CD4-positive, alpha-beta memory T cell (primary cell): ENCODE data around the gene SLC35A3. TPM values are rescaled to one million over a fixed set of nuclear protein-coding genes. Genes with fewer than 3 reads are reported as not detected.
A peak's percentile ranks its signal among the peaks of the same experiment; 100 is the strongest.

Experiments used
- CTCF ChIA-PET: fragments of 350-600 bp; sonication (Branson Sonifier 250); formaldehyde crosslinking; loops from one replicate; lab custom pipeline; 2021; ENCODE audit warnings: inconsistent platforms; ENCODE audit not compliant: partially characterized antibody; lab: Charles Lee
- POLR2A ChIA-PET: fragments of 350-600 bp; sonication (Branson Sonifier 250); formaldehyde crosslinking; loops from one replicate; lab custom pipeline; 2021; ENCODE audit not compliant: partially characterized antibody; lab: Charles Lee
- DNase-seq, 5 donors: peaks; one replicate each; pipeline versions ENCODE4 v3.0.0 to v3.0.0-alpha.2; 2020 to 2022; ENCODE audit warnings: mixed read lengths in 1 of 5
- H3K27ac ChIP-seq: one replicate; pipeline ENCODE4 v1.7.0; 2013; ENCODE audit warnings: low read depth, low read length
- H3K27me3 ChIP-seq: 2 replicates; pipeline ENCODE4 v1.7.0; 2013; ENCODE audit warnings: mild to moderate bottlenecking, low read length, moderate library complexity; ENCODE audit not compliant: insufficient read depth
- H3K36me3 ChIP-seq: 2 replicates; pipeline ENCODE4 v1.7.0; 2013; ENCODE audit warnings: mild to moderate bottlenecking, low read length, moderate library complexity; ENCODE audit not compliant: insufficient read depth
- H3K4me1 ChIP-seq: 2 replicates; pipeline ENCODE4 v1.7.0; 2013; ENCODE audit warnings: mild to moderate bottlenecking, low read length, moderate library complexity; ENCODE audit not compliant: insufficient read depth
- H3K4me3 ChIP-seq, 2 donors: one replicate each; pipeline ENCODE4 v1.7.0; 2013; ENCODE audit warnings: low read length in 2 of 2, mild to moderate bottlenecking in 1 of 2
- H3K9me3 ChIP-seq, 2 donors: one replicate each; pipeline ENCODE4 v1.7.0; 2013; ENCODE audit warnings: low read length in 2 of 2, control low read depth in 1 of 2; ENCODE audit not compliant: control insufficient read depth in 1 of 2
- H3K27ac Mint-ChIP-seq, 7 donors: one replicate each; pipeline ENCODE4 v1.8.0; 2020 to 2021; ENCODE audit warnings: mixed read lengths in 7 of 7, mild to moderate bottlenecking in 6 of 7, inconsistent platforms in 3 of 7, moderate library complexity in 3 of 7
- H3K27me3 Mint-ChIP-seq, 2 donors: one replicate each; pipeline ENCODE4 v1.8.0; 2020 to 2021; ENCODE audit warnings: mixed read lengths in 2 of 2
- H3K36me3 Mint-ChIP-seq, 2 donors: one replicate each; pipeline ENCODE4 v1.8.0; 2020 to 2021; ENCODE audit warnings: mixed read lengths in 2 of 2, inconsistent platforms in 1 of 2, mild to moderate bottlenecking in 1 of 2
- H3K4me1 Mint-ChIP-seq, 4 donors: one replicate each; pipeline ENCODE4 v1.8.0; 2020 to 2021; ENCODE audit warnings: mixed read lengths in 4 of 4, mild to moderate bottlenecking in 1 of 4
- H3K4me3 Mint-ChIP-seq, 8 donors: one replicate each; pipeline ENCODE4 v1.8.0; 2020 to 2021; ENCODE audit warnings: mixed read lengths in 8 of 8, mild to moderate bottlenecking in 7 of 8, moderate library complexity in 6 of 8, inconsistent platforms in 3 of 8
- H3K9me3 Mint-ChIP-seq, 8 donors: one replicate each; pipeline ENCODE4 v1.8.0; 2020 to 2021; ENCODE audit warnings: mixed read lengths in 8 of 8, mild to moderate bottlenecking in 5 of 8, inconsistent platforms in 3 of 8, moderate library complexity in 1 of 8
- intact Hi-C: fragments of 100-400 bp; cut with micrococcal nuclease; formaldehyde crosslinking; loops from one replicate; pipeline ENCODE4 v1.15.1; 2023
- polyA plus RNA-seq, 2 donors: library from polyadenylated mRNA; unstranded; fragments of 300-500 nt; fragmentation: Illumina TruSeq; gene quantifications; one replicate each; pipeline ENCODE4 v1.2.3, GENCODE V29; 2021
- total RNA-seq, 2 experiments: library from RNA; stranded (reverse); gene quantifications; one replicate each; pipeline ENCODE4 v1.2.3, GENCODE V29; 2021

The SLC35A3 gene
- total RNA-seq = 10 to 100 TPM; 26.6 to 31.5 TPM
- polyA plus RNA-seq = 10 to 100 TPM in 1 of 2 donors, 1 to 10 TPM in 1; 9.0 to 10.3 TPM

DNA sequence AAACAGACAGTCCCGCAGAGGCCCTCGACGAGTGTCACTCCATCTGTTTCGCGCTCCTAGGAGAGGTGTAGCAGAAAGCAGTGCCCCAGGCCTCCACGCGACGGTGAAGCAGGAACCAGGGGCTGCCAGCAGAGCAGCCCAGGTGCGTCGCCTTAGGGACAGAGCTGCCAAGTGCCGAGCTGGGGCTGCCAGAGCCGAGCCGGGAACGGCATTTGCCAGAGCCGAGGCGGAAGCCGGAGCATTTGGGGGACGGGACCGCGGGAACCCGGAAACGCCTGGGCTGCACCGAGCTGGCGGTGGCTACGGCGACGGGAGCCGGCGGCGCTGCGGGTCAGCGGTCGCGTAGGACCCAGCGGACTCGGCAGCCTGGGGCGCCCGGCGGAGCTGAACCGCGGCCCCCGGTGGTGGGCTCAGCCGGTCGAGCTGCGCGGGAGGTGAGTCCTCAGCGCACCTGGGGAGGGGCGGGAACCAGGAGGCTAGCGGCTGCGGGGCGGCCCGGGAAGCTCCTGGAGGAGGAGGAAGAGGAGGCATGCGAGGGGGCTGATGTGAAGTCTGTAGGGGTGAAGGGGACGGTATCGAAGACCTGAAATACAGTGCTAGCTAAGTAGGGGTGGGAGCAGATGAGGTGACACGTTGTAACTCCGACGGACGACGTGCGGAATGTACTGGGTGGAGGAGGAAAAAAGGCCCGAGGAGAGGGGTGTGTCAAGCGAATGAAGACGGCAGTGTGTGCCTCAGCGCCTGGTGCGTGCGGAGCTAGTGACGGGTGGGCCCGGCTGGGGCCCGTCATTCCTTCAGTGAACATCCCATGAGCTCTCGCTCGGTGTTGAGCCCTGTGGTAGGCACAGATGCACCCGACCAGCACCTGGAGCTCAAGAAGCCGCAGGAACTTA lies at the start of gene SLC35A3:
TSS of gene SLC35A3 (plus strand) at position 268 of the 893 bp plus-strand sequence. CDS start 23,559 bp downstream, outside the sequence.
- H3K9me3 Mint-ChIP-seq = no peaks in the 10 kb centered on the region
- POLR2A ChIA-PET = interaction anchor here (0.6 to 2.2 kb wide), 17 partner anchors 21 to 1268 kb away, joined by 3 to 41 read pairs (median 3); partner anchors contain the start of genes AGL, DBT, EXTL2 and SASS6
- H3K27me3 ChIP-seq = no peaks in the 10 kb centered on the region
- H3K27me3 Mint-ChIP-seq = no peaks in the 10 kb centered on the region
- peak within 1 kb of the TSS; percentile 75 for H3K27ac ChIP-seq
- peak within 1 kb of the TSS; percentile 31 to 74 for H3K4me3 ChIP-seq
- H3K36me3 Mint-ChIP-seq = peaks cover under 1 to 15% of the 10 kb centered on the region in 2 donors
- H3K4me3 Mint-ChIP-seq = peak within 1 kb of the TSS; percentile 99 to 100 (median 100)
- CTCF ChIA-PET = interaction anchor here (0.9 to 1.5 kb wide), 3 partner anchors 8 to 296 kb away, joined by 3 to 8 read pairs (median 5); partner anchors contain the start of gene RTCA
- DNase-seq = peak; percentile 75 to 82 (median 78)
- peaks cover 34% of the 10 kb centered on the region for H3K4me1 ChIP-seq
- H3K9me3 ChIP-seq = no peaks in the 10 kb centered on the region
- H3K27ac Mint-ChIP-seq = peak within 1 kb of the TSS; percentile 91 to 100 (median 98)
- intact Hi-C loops = loop anchor here (1.0 to 2.0 kb wide), 3 partner anchors 68 to 163 kb away; partner anchors contain the start of genes AGL and TRMT13
- peaks cover 16 to 47% (median 32%) of the 10 kb centered on the region in 4 donors for H3K4me1 Mint-ChIP-seq
- no peaks in the 10 kb centered on the region for H3K36me3 ChIP-seq

DNA sequence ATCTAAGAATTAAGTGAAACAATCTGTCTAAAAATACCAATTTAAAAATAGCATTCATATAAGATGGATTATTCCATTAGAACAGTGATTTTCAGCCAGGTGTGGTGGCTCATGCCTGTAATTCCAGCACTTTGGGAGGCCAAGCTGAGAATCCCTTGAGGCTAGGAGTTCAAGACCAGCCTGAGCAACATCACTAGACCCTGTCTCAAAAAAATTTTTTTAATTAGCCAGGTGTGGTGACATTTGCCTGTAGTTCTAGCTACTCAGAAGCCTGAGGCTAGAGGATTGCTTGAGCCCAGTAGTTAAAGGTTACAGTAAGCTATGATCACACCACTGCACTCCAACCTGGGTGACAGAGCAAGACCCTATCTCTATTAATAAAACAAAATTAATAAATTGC lies 35.0 kb upstream of the SLC35A3 start:
- Histone ChIP-seq H3K36me3 (no peaks in the 10 kb centered on the region), H3K27me3 (no peaks in the 10 kb centered on the region), H3K4me3 (no peak overlapping the region), H3K27ac (no peak overlapping the region), H3K9me3 (no peaks in the 10 kb centered on the region), H3K4me1 (no peaks in the 10 kb centered on the region)
- intact Hi-C loops = no loop called here
- ChIA-PET CTCF (no interaction called here), POLR2A (no interaction called here)
- Mint-ChIP-seq H3K4me3 (no peak overlapping the region), H3K27me3 (peaks cover 3 to 4% of the 10 kb centered on the region in 2 donors), H3K4me1 (no peaks in the 10 kb centered on the region), H3K27ac (no peak overlapping the region), H3K9me3 (peaks cover 0 to 3% (median 0%) of the 10 kb centered on the region in 8 donors), H3K36me3 (no peaks in the 10 kb centered on the region)
- DNase-seq = no peak

DNA sequence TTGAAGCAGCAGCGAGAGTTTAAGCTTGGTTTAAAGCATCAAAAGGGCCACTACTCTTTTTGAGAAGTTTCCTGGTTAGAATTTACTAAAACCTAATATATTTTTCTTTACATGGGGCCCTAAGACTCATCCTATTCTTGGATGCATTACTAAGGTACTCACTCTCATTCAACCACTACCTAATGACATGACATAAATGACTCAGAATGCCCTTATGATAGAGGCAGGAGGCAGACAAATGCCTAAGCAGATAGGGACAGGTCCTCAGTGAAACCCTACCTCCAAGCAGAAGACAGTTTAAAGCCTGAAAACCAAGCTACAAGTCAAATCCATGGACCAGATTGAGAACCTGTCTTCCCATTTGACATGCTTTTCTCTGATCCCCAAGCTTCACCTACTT lies 34.3 kb upstream of the SLC35A3 start:
- Mint-ChIP-seq H3K27ac (no peak overlapping the region), H3K4me3 (no peak overlapping the region), H3K9me3 (peaks cover 0 to 3% (median 0%) of the 10 kb centered on the region in 8 donors), H3K36me3 (no peaks in the 10 kb centered on the region), H3K4me1 (no peaks in the 10 kb centered on the region), H3K27me3 (peaks cover 3 to 4% of the 10 kb centered on the region in 2 donors)
- intact Hi-C loops = no loop called here
- no peaks in the 10 kb centered on the region for H3K4me1 ChIP-seq
- DNase-seq = no peak
- H3K9me3 ChIP-seq = no peaks in the 10 kb centered on the region
- no peaks in the 10 kb centered on the region for H3K27me3 ChIP-seq
- ChIA-PET POLR2A (no interaction called here), CTCF (no interaction called here)
- H3K27ac ChIP-seq = no peak overlapping the region
- no peaks in the 10 kb centered on the region for H3K36me3 ChIP-seq
- no peak overlapping the region for H3K4me3 ChIP-seq

DNA sequence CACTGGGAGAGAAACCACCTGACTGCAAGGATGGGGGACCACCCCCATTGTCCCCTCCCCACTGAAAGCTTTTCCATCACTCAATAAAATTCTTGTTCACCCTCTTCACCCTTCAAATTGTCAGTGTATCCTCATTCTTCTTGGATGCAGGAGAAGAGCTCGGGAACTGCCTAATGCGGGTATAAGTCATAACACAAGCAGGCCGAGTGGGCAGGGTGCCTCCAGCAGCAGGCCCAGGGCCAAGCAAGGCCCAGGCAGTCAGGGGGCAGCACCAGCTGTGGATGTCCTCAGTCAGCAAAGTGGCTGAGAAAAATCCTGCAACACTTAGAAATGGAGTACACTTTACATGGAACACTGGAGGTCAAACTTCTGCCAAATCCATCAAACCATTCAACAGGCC lies 33.7 kb upstream of the SLC35A3 start:
- no peaks in the 10 kb centered on the region for H3K4me1 Mint-ChIP-seq
- Histone ChIP-seq H3K4me3 (no peak overlapping the region), H3K4me1 (no peaks in the 10 kb centered on the region), H3K27me3 (no peaks in the 10 kb centered on the region), H3K9me3 (no peaks in the 10 kb centered on the region), H3K36me3 (no peaks in the 10 kb centered on the region), H3K27ac (no peak overlapping the region)
- H3K9me3 Mint-ChIP-seq = peaks cover 0 to 3% (median 0%) of the 10 kb centered on the region in 8 donors
- DNase-seq = no peak
- intact Hi-C loops = no loop called here
- no peak overlapping the region for H3K27ac Mint-ChIP-seq
- peaks cover 3 to 4% of the 10 kb centered on the region in 2 donors for H3K27me3 Mint-ChIP-seq
- ChIA-PET POLR2A (no interaction called here), CTCF (no interaction called here)
- no peaks in the 10 kb centered on the region for H3K36me3 Mint-ChIP-seq
- H3K4me3 Mint-ChIP-seq = no peak overlapping the region

DNA sequence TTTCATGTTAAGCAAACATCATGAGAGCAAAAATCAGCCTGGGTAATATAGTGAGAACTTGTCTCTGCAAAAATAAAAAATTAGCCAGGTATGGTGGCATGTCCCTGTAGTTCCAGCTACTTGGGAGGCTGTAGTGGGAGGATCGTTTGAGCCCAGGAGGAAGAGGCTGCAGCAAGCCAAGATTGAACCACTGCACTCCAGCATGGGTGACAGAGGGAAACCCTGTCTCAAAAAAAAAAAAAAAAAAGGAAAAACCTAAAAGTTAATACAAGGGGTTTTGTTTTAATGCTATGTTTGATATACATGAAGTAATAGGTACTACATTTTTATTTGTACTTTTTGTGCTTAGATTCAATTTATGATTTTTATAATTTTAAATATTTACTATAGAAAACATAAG lies 27.1 kb upstream of the SLC35A3 start:
- no peak overlapping the region for H3K4me3 ChIP-seq
- intact Hi-C loops = no loop called here
- Mint-ChIP-seq H3K36me3 (no peaks in the 10 kb centered on the region), H3K27ac (no peak overlapping the region), H3K27me3 (no peaks in the 10 kb centered on the region), H3K4me3 (no peak overlapping the region), H3K4me1 (no peaks in the 10 kb centered on the region), H3K9me3 (no peaks in the 10 kb centered on the region)
- ChIA-PET POLR2A (no interaction called here), CTCF (no interaction called here)
- no peaks in the 10 kb centered on the region for H3K27me3 ChIP-seq
- no peaks in the 10 kb centered on the region for H3K36me3 ChIP-seq
- no peaks in the 10 kb centered on the region for H3K4me1 ChIP-seq
- H3K27ac ChIP-seq = no peak overlapping the region
- no peaks in the 10 kb centered on the region for H3K9me3 ChIP-seq
- DNase-seq = no peak

DNA sequence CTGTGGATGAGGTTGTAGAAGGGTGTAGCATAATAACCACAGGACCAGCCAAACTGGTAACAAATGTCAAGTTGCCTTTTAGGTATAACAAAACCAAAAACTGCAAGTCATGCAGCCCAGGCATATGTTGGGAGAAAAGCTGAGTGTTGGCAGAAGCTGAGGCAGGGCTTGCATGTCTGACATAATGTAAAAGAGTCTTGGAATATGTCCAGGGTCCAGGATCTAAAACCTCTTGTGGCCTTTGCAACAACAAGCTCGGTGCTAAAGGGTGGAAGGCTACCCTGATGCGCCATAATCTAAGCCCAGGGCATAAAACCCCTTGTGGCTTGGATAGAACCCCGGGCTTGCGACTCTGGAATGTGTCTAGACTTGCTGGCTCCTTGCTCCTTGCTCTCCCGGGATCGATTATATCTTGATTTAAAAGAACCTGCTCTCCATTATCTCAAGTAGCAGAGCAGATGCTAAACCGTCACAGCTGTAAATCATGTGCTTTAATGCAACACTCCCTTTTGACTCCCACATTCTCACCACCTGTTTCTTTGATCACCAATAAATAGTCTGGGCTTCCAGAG lies 26.5 kb upstream of the SLC35A3 start:
- intact Hi-C loops = no loop called here

DNA sequence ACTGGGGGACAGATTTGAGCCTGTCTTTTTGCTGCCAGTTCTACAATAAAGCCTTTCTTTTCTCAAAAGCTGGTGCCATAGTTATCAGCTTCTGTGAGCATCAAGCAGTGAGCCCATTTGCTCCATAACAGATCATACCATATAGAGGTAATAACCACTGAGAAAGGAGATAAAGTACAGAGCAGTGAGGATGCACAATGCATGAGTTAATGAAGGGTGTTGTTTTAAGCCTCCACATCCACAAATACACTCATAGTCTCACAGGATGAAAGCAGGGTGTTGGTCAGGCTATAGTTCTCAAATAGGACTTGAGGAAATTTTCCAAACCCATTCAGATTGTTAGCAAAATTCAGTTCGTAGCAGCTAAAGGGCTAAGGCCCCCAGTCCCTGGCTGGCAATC lies 25.6 kb upstream of the SLC35A3 start:
- ChIA-PET CTCF (no interaction called here), POLR2A (no interaction called here)
- H3K36me3 ChIP-seq = no peaks in the 10 kb centered on the region
- Mint-ChIP-seq H3K27ac (no peak overlapping the region), H3K27me3 (no peaks in the 10 kb centered on the region), H3K9me3 (no peaks in the 10 kb centered on the region), H3K4me3 (no peak overlapping the region), H3K36me3 (no peaks in the 10 kb centered on the region), H3K4me1 (no peaks in the 10 kb centered on the region)
- intact Hi-C loops = no loop called here
- no peak overlapping the region for H3K27ac ChIP-seq
- no peaks in the 10 kb centered on the region for H3K4me1 ChIP-seq
- no peak overlapping the region for H3K4me3 ChIP-seq
- DNase-seq = no peak
- H3K27me3 ChIP-seq = no peaks in the 10 kb centered on the region
- H3K9me3 ChIP-seq = no peaks in the 10 kb centered on the region

More for the DNA sequence above, 26.5 kb upstream of the SLC35A3 start:
- DNase-seq = no peak
- ChIA-PET CTCF (no interaction called here), POLR2A (no interaction called here)
- H3K4me1 Mint-ChIP-seq = no peaks in the 10 kb centered on the region
- no peaks in the 10 kb centered on the region for H3K9me3 Mint-ChIP-seq
- no peaks in the 10 kb centered on the region for H3K36me3 Mint-ChIP-seq
- no peak overlapping the region for H3K27ac ChIP-seq
- H3K4me1 ChIP-seq = no peaks in the 10 kb centered on the region
- no peak overlapping the region for H3K4me3 Mint-ChIP-seq
- H3K9me3 ChIP-seq = no peaks in the 10 kb centered on the region
- H3K36me3 ChIP-seq = no peaks in the 10 kb centered on the region
- H3K4me3 ChIP-seq = no peak overlapping the region
- H3K27me3 Mint-ChIP-seq = no peaks in the 10 kb centered on the region
- H3K27me3 ChIP-seq = no peaks in the 10 kb centered on the region
- H3K27ac Mint-ChIP-seq = no peak overlapping the region
